ENCODE measurements around the gene TNN. TPM values are rescaled to one million over a fixed set of nuclear protein-coding genes. Genes with fewer than 3 reads are reported as not detected.
A peak's percentile ranks its signal among the peaks of the same experiment; 100 is the strongest.
"Not testable (repeated sequence)": the region's sequence is repeated elsewhere in the genome, so short reads cannot be mapped to it uniquely, and the experiment has no call there.

The TNN gene
- total and polyA plus RNA-seq, 2 experiments from 2014 or later = 0.18 to 0.31 TPM

- not testable (repeated sequence) for H3K4me1 ChIP-seq (ENCODE audit: insufficient read depth); H3K4me2 ChIP-seq; H3K27me3 ChIP-seq (ENCODE audit: insufficient read depth); H3K4me3 Mint-ChIP-seq; H3K36me3 ChIP-seq (ENCODE audit: insufficient read depth); H3K36me3 Mint-ChIP-seq (ENCODE audit: low read depth); H3F3A ChIP-seq (replicated peaks; ENCODE audit: low read depth); DNase-seq (ENCODE audit: low spot score); ATAC-seq; H3K27ac Mint-ChIP-seq; H4K20me1 ChIP-seq (replicated peaks; ENCODE audit: insufficient read depth); H3K27me3 Mint-ChIP-seq (ENCODE audit: insufficient read depth, low read depth, poor library complexity); H3K9me3 Mint-ChIP-seq; H3K79me2 ChIP-seq (replicated peaks; ENCODE audit: insufficient read depth); H3K4me1 Mint-ChIP-seq; H3K4me3 ChIP-seq; H3K9me2 ChIP-seq (ENCODE audit: insufficient read depth); H3K27ac ChIP-seq (ENCODE audit: low read depth)
- H2AFZ ChIP-seq = peak overlapping the region; percentile 1; the same call in 1 of the 2 replicates
Measured at GRCh38 chr1:175044591-175044990, 23.0 kb upstream of the TNN start.

DNA sequence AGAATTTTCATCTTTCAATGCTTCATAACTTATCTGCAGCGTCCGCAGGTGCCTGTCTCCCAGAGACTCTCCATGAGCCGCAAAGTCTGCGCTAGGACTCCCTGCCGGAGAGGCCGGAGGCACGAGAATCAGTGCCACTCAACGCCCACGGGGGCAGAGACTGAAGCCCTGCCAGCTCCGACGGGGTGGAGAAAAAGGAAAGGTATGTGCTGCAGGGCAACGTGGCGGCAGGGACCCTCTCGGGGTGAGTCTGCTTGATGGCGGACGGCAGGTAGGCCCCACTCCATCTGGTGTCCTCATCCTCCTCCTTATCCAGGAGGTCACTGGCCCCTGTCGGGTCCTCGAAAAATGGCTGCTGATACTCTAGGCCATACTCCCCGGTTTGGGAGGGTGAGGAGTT, 22.5 kb upstream of the TNN start:
- TF ChIP-seq ZNF114 (CRISPR knock-in tag; IDR thresholded peaks at IDR 0.05) (no peak), POLR2AphosphoS5 (IDR thresholded peaks at IDR 0.05; ENCODE audit: low read depth) (no peak), STAT1 (IDR thresholded peaks at IDR 0.05; ENCODE audit: unreplicated experiment) (no peak), ZNF462 (CRISPR knock-in tag; IDR thresholded peaks at IDR 0.05) (no peak), NANOG (IDR thresholded peaks at IDR 0.05; ENCODE audit: borderline replicate concordance) (no peak), REST (IDR thresholded peaks at IDR 0.05; ENCODE audit: unreplicated experiment) (no peak), EZH2 (IDR thresholded peaks at IDR 0.05; ENCODE audit: low read depth, unreplicated experiment) (no peak)
- TF ChIP-seq, protein P1, sequence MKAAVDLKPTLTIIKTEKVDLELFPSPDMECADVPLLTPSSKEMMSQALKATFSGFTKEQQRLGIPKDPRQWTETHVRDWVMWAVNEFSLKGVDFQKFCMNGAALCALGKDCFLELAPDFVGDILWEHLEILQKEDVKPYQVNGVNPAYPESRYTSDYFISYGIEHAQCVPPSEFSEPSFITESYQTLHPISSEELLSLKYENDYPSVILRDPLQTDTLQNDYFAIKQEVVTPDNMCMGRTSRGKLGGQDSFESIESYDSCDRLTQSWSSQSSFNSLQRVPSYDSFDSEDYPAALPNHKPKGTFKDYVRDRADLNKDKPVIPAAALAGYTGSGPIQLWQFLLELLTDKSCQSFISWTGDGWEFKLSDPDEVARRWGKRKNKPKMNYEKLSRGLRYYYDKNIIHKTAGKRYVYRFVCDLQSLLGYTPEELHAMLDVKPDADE (IDR thresholded peaks at IDR 0.05) = no peak
- TF ChIP-seq, protein P2, sequence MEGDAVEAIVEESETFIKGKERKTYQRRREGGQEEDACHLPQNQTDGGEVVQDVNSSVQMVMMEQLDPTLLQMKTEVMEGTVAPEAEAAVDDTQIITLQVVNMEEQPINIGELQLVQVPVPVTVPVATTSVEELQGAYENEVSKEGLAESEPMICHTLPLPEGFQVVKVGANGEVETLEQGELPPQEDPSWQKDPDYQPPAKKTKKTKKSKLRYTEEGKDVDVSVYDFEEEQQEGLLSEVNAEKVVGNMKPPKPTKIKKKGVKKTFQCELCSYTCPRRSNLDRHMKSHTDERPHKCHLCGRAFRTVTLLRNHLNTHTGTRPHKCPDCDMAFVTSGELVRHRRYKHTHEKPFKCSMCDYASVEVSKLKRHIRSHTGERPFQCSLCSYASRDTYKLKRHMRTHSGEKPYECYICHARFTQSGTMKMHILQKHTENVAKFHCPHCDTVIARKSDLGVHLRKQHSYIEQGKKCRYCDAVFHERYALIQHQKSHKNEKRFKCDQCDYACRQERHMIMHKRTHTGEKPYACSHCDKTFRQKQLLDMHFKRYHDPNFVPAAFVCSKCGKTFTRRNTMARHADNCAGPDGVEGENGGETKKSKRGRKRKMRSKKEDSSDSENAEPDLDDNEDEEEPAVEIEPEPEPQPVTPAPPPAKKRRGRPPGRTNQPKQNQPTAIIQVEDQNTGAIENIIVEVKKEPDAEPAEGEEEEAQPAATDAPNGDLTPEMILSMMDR (conservative IDR thresholded peaks at IDR 0.05; ENCODE audit: low read depth in 2 of 2) = no peak
- no peak overlapping the region for H3K27ac ChIP-seq (ENCODE audit: low read depth)
- Mint-ChIP-seq H3K4me1 (peaks cover 9% of the 10 kb centered on the region; the same call in 2 of the 3 replicates), H3K9me3 (no peaks in the 10 kb centered on the region; the same call in 2 of the 3 replicates), H3K27ac (no peak overlapping the region), H3K36me3 (ENCODE audit: low read depth) (no peaks in the 10 kb centered on the region), H3K4me3 (no peak overlapping the region), H3K27me3 (ENCODE audit: insufficient read depth, low read depth, poor library complexity) (peaks cover 6% of the 10 kb centered on the region)
- ATAC-seq (no peak), DNase-seq (ENCODE audit: low spot score) (no peak)
- H4K20me1 ChIP-seq (replicated peaks; ENCODE audit: insufficient read depth) = no peaks in the 10 kb centered on the region
- H3K27me3 ChIP-seq (ENCODE audit: insufficient read depth) = no peaks in the 10 kb centered on the region
- H3K4me3 ChIP-seq = no peak overlapping the region
- H3K36me3 ChIP-seq (ENCODE audit: insufficient read depth) = no peaks in the 10 kb centered on the region
- no peaks in the 10 kb centered on the region for H3K4me1 ChIP-seq (ENCODE audit: insufficient read depth)
- H3K4me2 ChIP-seq = no peak overlapping the region
- no peaks in the 10 kb centered on the region for H3F3A ChIP-seq (replicated peaks; ENCODE audit: low read depth)
- no peaks in the 10 kb centered on the region for H3K79me2 ChIP-seq (replicated peaks; ENCODE audit: insufficient read depth)
- 0 out of 2 replicates have a peak, but pooled peaks cover 2% of the 10 kb centered on the region for H3K9me2 ChIP-seq (ENCODE audit: insufficient read depth)
- H2AFZ ChIP-seq = no peak overlapping the region; the same call in 1 of the 2 replicates

Data from GM23338 (cell line).